HepG2 (cell line): ENCODE data around the gene FAM53C. TPM values are rescaled to one million over a fixed set of nuclear protein-coding genes. Genes with fewer than 3 reads are reported as not detected.
A peak's percentile ranks its signal among the peaks of the same experiment; 100 is the strongest.

Source experiments
- CBX2 ChIP-seq, 2 experiments: fragments of 200-600 bp in 1 of 2; sonication (generic); formaldehyde crosslinking in 1 of 2; IDR thresholded peaks; 2 replicates each; pipeline versions ENCODE4 v1.7.0 to v1.8.1; 2018 to 2022; ENCODE audit warnings: low read depth in 2 of 2, low read length in 1 of 2, mild to moderate bottlenecking in 1 of 2, missing genetic modification reagents in 1 of 2
- CCDC6 ChIP-seq: sonication (generic); formaldehyde crosslinking; IDR thresholded peaks from 2 replicates; pipeline ENCODE4 v1.8.1; 2022; ENCODE audit warnings: mild to moderate bottlenecking, missing genetic modification reagents, moderate library complexity
- ELF3 ChIP-seq: IDR thresholded peaks from 2 replicates; pipeline ENCODE4 v1.6.1; 2016; ENCODE audit warnings: missing genetic modification reagents, missing compliant biosample characterization
- FOSL2 ChIP-seq: sonication (generic); formaldehyde crosslinking; IDR thresholded peaks from 2 replicates; pipeline ENCODE4 v1.4.0; 2020; ENCODE audit warnings: missing genetic modification reagents
- GTF3A ChIP-seq: sonication (generic); formaldehyde crosslinking; conservative IDR thresholded peaks from 2 replicates; pipeline ENCODE4 v1.4.0; 2020; ENCODE audit warnings: mild to moderate bottlenecking, missing genetic modification reagents
- KDM6A ChIP-seq: IDR thresholded peaks from 2 replicates; pipeline ENCODE4 v1.6.1; 2016; ENCODE audit warnings: low read depth
- MEIS2 ChIP-seq: sonication (generic); formaldehyde crosslinking; IDR thresholded peaks from 2 replicates; pipeline ENCODE4 v1.9.0; 2021; ENCODE audit warnings: mild to moderate bottlenecking, missing genetic modification reagents
- MTA3 ChIP-seq: sonication (generic); formaldehyde crosslinking; IDR thresholded peaks from 2 replicates; pipeline ENCODE4 v1.4.0; 2020; ENCODE audit warnings: missing genetic modification reagents
- NFYB ChIP-seq: sonication (generic); formaldehyde crosslinking; IDR thresholded peaks from 2 replicates; pipeline ENCODE4 v1.4.0; 2020; ENCODE audit warnings: missing genetic modification reagents
- NR2F2 ChIP-seq: IDR thresholded peaks from 2 replicates; pipeline ENCODE4 v1.6.1; 2012; ENCODE audit warnings: low read depth, inconsistent platforms, borderline replicate concordance
- PHB2 ChIP-seq: fragments of 450-650 bp; IDR thresholded peaks from 2 replicates; pipeline ENCODE4 v1.6.1; 2018; ENCODE audit not compliant: partially characterized antibody
- REPIN1 ChIP-seq: sonication (generic); formaldehyde crosslinking; IDR thresholded peaks from 2 replicates; pipeline ENCODE4 v1.8.0; 2022; ENCODE audit warnings: missing genetic modification reagents, low read depth, mild to moderate bottlenecking, borderline replicate concordance
- U2AF2 ChIP-seq: fragments of 200-400 bp; formaldehyde crosslinking; IDR thresholded peaks from 2 replicates; pipeline ENCODE4 v1.6.1; 2017; ENCODE audit warnings: low read depth, mild to moderate bottlenecking, low read length
- ZBTB42 ChIP-seq: sonication (generic); formaldehyde crosslinking; IDR thresholded peaks from 2 replicates; pipeline ENCODE4 v1.5.0; 2020; ENCODE audit warnings: mild to moderate bottlenecking, missing genetic modification reagents
- ZMYM3 ChIP-seq: sonication (generic); formaldehyde crosslinking; IDR thresholded peaks from 2 replicates; pipeline ENCODE4 v1.5.1; 2020; ENCODE audit warnings: mild to moderate bottlenecking, missing genetic modification reagents
- ZMYM4 ChIP-seq: sonication (generic); formaldehyde crosslinking; IDR thresholded peaks from 2 replicates; pipeline ENCODE4 v1.8.1; 2023; ENCODE audit warnings: mild to moderate bottlenecking, missing genetic modification reagents
- ZNF225 ChIP-seq: sonication (generic); formaldehyde crosslinking; IDR thresholded peaks from 2 replicates; pipeline ENCODE4 v1.4.0; 2020; ENCODE audit warnings: mild to moderate bottlenecking, missing genetic modification reagents
- ZNF670 ChIP-seq: sonication (generic); formaldehyde crosslinking; IDR thresholded peaks from 2 replicates; pipeline ENCODE4 v1.8.0; 2022; ENCODE audit warnings: mild to moderate bottlenecking, missing genetic modification reagents, borderline replicate concordance
- ZNF737 ChIP-seq: sonication (generic); formaldehyde crosslinking; IDR thresholded peaks from 2 replicates; pipeline ENCODE4 v1.5.0; 2020; ENCODE audit warnings: missing genetic modification reagents, mild to moderate bottlenecking, borderline replicate concordance
- polyA plus RNA-seq, 8 experiments: library from polyadenylated mRNA; depleted of rRNA in 3 of 8; stranded (reverse) in 7 of 8; unstranded in 1 of 8; fragments of >200 nt; fragmentation: Illumina TruSeq in 4 of 8; extraction: Trizol in 4 of 8; gene quantifications; 2 replicates each; pipeline versions ENCODE4 v1.2.1 to v1.2.3, GENCODE V29; 2011 to 2016; ENCODE audit warnings: low read depth in 4 of 8, missing spikeins in 1 of 8, mixed read lengths in 1 of 8; ENCODE audit not compliant: insufficient read depth in 1 of 8
- total RNA-seq, 5 experiments: library from RNA; depleted of rRNA; stranded (reverse); fragments of >200 nt; fragmentation: Illumina TruSeq; extraction: Trizol; gene quantifications; 2 replicates each; pipeline ENCODE4 v1.2.3, GENCODE V29; 2016; ENCODE audit warnings: low read depth in 1 of 5
- TF ChIP-seq, protein P1 (sequence below): sonication (generic); formaldehyde crosslinking; IDR thresholded peaks from 2 replicates; pipeline ENCODE4 v1.4.0; 2020; ENCODE audit warnings: missing genetic modification reagents
- TF ChIP-seq, protein P2 (sequence below): sonication (generic); IDR thresholded peaks from 2 replicates; pipeline ENCODE4 v1.6.1; 2016; ENCODE audit warnings: low read depth, borderline replicate concordance
- TF ChIP-seq, protein P3 (sequence below): IDR thresholded peaks from 2 replicates; pipeline ENCODE4 v1.6.1; 2016

Gene FAM53C
- total and polyA plus RNA-seq, 2 of the 13 experiments (the other 11 are each of a cell fraction or from before 2014, with no cell fraction given): 26.9 to 30.1 TPM

DNA sequence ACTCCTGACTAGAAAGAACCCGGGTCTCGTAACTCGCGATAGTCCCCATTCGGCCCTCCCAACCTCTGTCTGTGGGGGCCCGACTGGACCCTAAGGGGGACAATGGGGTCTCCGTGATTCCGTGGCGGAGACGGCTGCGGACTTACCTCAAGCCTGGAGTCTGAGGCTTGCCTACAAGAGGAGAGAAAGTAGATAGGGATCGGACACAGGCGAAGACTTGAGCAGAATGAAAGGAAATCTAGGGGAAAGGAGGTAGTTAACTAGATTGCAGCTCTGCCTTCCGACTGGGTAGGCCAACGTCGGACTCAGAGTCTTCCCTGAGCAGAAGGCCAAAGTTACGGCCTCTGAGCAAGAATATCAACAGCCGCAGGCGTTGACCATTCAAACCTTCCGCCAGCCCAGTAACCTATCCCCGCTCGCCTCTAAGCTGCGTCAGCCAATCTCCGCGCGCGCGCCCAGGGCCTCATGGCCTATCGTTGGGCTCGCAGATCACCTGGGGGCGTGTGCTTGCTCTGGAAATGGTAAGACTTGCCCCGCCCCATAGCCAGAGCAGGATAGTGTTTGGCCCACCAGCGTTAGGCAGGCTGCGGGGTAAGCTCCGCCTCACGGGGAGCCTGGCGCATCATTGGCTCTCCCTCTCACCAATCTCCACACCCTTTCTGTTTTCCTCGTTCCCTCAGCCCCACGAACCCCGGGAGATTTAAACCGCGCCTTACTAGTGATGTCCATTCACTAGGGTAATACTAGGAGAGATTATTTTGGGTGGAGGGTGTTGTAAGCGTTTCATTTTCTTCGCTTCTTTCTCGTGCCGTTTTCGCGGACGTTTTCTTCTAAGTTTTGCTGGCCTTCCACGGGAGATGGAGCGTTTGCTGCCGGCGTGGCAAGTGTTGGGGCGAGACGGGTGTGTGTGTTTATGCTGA is 6.4 kb upstream of the FAM53C start, which contains the start of gene CDC25C (continued):
- TF ChIP-seq, protein P1, sequence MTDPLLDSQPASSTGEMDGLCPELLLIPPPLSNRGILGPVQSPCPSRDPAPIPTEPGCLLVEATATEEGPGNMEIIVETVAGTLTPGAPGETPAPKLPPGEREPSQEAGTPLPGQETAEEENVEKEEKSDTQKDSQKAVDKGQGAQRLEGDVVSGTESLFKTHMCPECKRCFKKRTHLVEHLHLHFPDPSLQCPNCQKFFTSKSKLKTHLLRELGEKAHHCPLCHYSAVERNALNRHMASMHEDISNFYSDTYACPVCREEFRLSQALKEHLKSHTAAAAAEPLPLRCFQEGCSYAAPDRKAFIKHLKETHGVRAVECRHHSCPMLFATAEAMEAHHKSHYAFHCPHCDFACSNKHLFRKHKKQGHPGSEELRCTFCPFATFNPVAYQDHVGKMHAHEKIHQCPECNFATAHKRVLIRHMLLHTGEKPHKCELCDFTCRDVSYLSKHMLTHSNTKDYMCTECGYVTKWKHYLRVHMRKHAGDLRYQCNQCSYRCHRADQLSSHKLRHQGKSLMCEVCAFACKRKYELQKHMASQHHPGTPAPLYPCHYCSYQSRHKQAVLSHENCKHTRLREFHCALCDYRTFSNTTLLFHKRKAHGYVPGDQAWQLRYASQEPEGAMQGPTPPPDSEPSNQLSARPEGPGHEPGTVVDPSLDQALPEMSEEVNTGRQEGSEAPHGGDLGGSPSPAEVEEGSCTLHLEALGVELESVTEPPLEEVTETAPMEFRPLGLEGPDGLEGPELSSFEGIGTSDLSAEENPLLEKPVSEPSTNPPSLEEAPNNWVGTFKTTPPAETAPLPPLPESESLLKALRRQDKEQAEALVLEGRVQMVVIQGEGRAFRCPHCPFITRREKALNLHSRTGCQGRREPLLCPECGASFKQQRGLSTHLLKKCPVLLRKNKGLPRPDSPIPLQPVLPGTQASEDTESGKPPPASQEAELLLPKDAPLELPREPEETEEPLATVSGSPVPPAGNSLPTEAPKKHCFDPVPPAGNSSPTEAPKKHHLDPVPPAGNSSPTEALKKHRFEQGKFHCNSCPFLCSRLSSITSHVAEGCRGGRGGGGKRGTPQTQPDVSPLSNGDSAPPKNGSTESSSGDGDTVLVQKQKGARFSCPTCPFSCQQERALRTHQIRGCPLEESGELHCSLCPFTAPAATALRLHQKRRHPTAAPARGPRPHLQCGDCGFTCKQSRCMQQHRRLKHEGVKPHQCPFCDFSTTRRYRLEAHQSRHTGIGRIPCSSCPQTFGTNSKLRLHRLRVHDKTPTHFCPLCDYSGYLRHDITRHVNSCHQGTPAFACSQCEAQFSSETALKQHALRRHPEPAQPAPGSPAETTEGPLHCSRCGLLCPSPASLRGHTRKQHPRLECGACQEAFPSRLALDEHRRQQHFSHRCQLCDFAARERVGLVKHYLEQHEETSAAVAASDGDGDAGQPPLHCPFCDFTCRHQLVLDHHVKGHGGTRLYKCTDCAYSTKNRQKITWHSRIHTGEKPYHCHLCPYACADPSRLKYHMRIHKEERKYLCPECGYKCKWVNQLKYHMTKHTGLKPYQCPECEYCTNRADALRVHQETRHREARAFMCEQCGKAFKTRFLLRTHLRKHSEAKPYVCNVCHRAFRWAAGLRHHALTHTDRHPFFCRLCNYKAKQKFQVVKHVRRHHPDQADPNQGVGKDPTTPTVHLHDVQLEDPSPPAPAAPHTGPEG (CRISPR knock-in tag): peak; percentile 60; the same call in 1 of the 2 replicates
- no peak for TF ChIP-seq MTA3 (CRISPR knock-in tag)
- no peak for TF ChIP-seq CBX2 (IDR thresholded peaks at IDR 0.05; ENCODE audit: low read depth, low read length)
- 0 out of 2 replicates have a peak, but pooled peaks have one; percentile 20 for TF ChIP-seq CBX2 (CRISPR knock-in tag; IDR thresholded peaks at IDR 0.05; ENCODE audit: low read depth)
- TF ChIP-seq ZNF737 (CRISPR knock-in tag): no peak
- TF ChIP-seq ZBTB42: no peak
- TF ChIP-seq NFYB (CRISPR knock-in tag): peak; percentile 93
- TF ChIP-seq REPIN1 (CRISPR knock-in tag): peak; percentile 73; the same call in 1 of the 2 replicates
- TF ChIP-seq, protein P2, sequence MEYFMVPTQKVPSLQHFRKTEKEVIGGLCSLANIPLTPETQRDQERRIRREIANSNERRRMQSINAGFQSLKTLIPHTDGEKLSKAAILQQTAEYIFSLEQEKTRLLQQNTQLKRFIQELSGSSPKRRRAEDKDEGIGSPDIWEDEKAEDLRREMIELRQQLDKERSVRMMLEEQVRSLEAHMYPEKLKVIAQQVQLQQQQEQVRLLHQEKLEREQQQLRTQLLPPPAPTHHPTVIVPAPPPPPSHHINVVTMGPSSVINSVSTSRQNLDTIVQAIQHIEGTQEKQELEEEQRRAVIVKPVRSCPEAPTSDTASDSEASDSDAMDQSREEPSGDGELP: peak; percentile 78; the same call in 1 of the 2 replicates
- TF ChIP-seq ZMYM3: no peak
- 0 out of 2 replicates have a peak, but pooled peaks have one; percentile 30 for TF ChIP-seq MEIS2 (CRISPR knock-in tag)
- no peak for TF ChIP-seq ZNF670 (CRISPR knock-in tag)
- no peak for TF ChIP-seq PHB2
- TF ChIP-seq ZMYM4: peak; percentile 86
- no peak for TF ChIP-seq ZNF225 (CRISPR knock-in tag)
- TF ChIP-seq, protein P3, sequence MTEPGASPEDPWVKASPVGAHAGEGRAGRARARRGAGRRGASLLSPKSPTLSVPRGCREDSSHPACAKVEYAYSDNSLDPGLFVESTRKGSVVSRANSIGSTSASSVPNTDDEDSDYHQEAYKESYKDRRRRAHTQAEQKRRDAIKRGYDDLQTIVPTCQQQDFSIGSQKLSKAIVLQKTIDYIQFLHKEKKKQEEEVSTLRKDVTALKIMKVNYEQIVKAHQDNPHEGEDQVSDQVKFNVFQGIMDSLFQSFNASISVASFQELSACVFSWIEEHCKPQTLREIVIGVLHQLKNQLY: no peak
- no peak for TF ChIP-seq FOSL2 (CRISPR knock-in tag)
- TF ChIP-seq NR2F2: no peak
- peak; percentile 61 for TF ChIP-seq ELF3 (CRISPR knock-in tag)
- no peak for TF ChIP-seq GTF3A (CRISPR knock-in tag)
- TF ChIP-seq U2AF2: no peak
- no peak for TF ChIP-seq KDM6A
- TF ChIP-seq CCDC6 (CRISPR knock-in tag): peak; percentile 60; the same call in 1 of the 2 replicates
